Measurements from ENCODE around the gene MRGPRE. TPM values are rescaled to one million over a fixed set of nuclear protein-coding genes. Genes with fewer than 3 reads are reported as not detected.

MRGPRE gene, protein sequence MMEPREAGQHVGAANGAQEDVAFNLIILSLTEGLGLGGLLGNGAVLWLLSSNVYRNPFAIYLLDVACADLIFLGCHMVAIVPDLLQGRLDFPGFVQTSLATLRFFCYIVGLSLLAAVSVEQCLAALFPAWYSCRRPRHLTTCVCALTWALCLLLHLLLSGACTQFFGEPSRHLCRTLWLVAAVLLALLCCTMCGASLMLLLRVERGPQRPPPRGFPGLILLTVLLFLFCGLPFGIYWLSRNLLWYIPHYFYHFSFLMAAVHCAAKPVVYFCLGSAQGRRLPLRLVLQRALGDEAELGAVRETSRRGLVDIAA
- not detected in 2 replicates for total RNA-seq

DNA sequence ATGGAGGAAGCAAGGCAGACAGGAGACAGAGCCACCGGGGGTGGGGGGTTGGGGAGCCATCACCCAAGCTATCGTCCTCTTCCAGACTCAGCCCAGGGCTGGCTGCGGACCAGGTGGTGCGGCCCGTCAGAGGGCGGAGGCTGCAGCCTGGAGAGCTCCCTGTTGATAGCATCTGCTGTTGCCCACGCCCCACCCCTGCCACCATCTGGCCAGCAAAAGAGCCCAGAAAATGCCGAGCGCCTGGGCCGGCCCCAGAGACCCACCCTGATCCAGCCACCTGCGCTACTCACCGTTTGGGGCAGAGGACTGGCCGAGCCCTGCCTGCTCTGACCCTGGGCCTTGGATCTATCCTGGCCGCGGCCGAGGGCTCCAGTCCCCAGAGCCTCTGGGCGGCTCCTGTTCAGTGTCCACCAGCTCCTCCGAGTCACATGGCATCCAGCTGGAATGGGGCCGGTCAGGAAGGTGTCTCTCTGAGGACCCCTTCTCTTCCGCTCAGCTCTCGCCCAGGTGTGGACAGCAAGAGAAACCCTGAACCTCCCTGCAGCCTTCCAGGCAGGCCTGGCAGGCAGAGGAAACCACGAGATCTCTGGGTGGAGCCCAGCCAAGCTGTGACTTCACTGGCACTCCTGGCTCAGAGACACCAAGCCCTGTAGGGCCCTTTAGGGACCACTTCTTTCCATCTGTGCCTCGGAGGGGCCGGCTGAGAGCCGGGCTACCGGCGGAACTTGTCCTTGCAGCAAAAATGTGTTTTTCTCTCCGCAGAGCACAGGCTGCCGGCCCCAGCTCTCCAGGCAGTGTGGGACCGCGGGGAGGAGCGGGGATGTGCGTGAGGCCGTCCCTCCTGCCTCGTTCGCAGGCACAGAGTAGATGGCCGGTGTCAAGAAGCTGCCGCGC lies at the start of gene MRGPRE:
Gene MRGPRE (minus strand): TSS at position 567 of the 894 bp plus-strand sequence. CDS start 3,618 bp downstream, outside the sequence.

DNA sequence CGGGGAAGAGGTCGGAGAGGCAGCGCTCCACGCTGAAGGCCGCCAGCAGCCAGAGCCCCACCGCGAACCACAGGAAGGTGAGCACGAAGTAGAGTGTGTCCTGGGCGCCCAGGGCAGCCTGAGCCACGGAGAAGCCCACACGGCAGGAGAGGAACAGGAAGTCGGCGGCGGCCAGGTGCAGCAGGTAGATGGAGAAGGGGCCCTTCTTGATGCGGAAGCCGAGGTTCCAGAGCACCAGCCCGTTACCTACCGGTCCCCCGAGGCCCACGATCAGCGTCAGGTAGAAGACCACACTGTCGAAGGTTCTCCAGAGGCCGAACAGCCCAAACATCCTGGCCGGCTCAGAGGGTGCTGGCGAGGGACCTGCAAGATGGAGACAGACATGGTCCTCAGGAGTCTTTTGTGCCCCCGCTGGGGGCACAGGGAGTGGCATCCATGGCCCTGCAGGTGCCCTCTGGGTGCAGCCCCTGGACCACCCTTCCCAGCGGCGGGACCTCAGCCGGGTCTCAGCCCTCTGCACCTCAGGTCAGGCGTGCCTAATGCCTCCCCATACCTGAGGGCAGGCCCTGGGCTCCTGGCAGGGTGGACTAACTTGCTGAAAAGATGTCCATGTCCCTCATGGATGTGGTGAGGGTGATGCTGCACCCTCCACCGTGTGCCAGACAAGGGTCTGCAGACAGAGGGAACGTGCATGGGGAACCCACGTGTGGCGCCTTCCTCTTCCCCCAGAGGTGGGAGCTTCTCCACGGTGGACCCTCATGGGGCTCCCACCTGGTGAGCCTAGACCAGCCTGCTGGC lies 13.5 kb downstream of the MRGPRE start, which contains the start of gene MRGPRG:
Gene MRGPRG (minus strand): TSS at position 331 of the 798 bp plus-strand sequence. CDS start 0 bp downstream, at position 331.

Other genes starting within 250 kb of the MRGPRE start
- 152 and 237 TPM in 2 replicates for gene NAP1L4, start 240.1 kb downstream of the MRGPRE start, total RNA-seq
- gene CARS1, start 175.0 kb downstream of the MRGPRE start, total RNA-seq = 35.5 and 44.1 TPM in 2 replicates
- gene OSBPL5, start 67.1 kb downstream of the MRGPRE start, total RNA-seq = 34.2 and 56.3 TPM in 2 replicates
- not detected in 2 replicates for gene MRGPRG, start 13.6 kb downstream of the MRGPRE start, total RNA-seq
- 10.7 and 32.6 TPM in 2 replicates for gene ZNF195, start 146.7 kb upstream of the MRGPRE start, total RNA-seq

Measured in bladder microvascular endothelial cell (primary cell).